Neural crest cell (in vitro differentiated cells): ENCODE results near the gene ABLIM2. TPM values are rescaled to one million over a fixed set of nuclear protein-coding genes. Genes with fewer than 3 reads are reported as not detected.

Source experiments
- DNase-seq: peaks from one replicate; pipeline ENCODE4 v3.0.0; 2021; ENCODE audit warnings: low read depth, mixed read lengths, low spot score
- H3K27ac Mint-ChIP-seq: one replicate; pipeline ENCODE4 v1.8.0; 2021; ENCODE audit warnings: mild to moderate bottlenecking, mixed read lengths; ENCODE audit not compliant: unreplicated experiment
- H3K27me3 Mint-ChIP-seq: 2 replicates; pipeline ENCODE4 v1.8.0; 2021; ENCODE audit warnings: low read depth, mild to moderate bottlenecking, mixed read lengths
- H3K36me3 Mint-ChIP-seq: 2 replicates; pipeline ENCODE4 v1.8.0; 2021; ENCODE audit warnings: low read depth, mild to moderate bottlenecking, mixed read lengths
- H3K4me1 Mint-ChIP-seq: 2 replicates; pipeline ENCODE4 v1.8.0; 2021; ENCODE audit warnings: mixed read lengths
- H3K4me3 Mint-ChIP-seq: one replicate; pipeline ENCODE4 v1.8.0; 2021; ENCODE audit warnings: mild to moderate bottlenecking, mixed read lengths
- H3K9me3 Mint-ChIP-seq: 2 replicates; pipeline ENCODE4 v1.8.0; 2021; ENCODE audit warnings: mixed read lengths
- CTCF ChIP-seq: fragments of 200-600 bp; sonication (generic); conservative IDR thresholded peaks from 2 replicates; pipeline ENCODE4 v1.5.0; 2021; ENCODE audit warnings: antibody characterized with exemption, mild to moderate bottlenecking
- total RNA-seq: library from RNA; stranded (reverse); gene quantifications from 2 replicates; pipeline ENCODE4 v1.2.1, GENCODE V29; 2021

The ABLIM2 gene
- total RNA-seq, 1 donor from 2014 or later = 3.8 TPM

DNA sequence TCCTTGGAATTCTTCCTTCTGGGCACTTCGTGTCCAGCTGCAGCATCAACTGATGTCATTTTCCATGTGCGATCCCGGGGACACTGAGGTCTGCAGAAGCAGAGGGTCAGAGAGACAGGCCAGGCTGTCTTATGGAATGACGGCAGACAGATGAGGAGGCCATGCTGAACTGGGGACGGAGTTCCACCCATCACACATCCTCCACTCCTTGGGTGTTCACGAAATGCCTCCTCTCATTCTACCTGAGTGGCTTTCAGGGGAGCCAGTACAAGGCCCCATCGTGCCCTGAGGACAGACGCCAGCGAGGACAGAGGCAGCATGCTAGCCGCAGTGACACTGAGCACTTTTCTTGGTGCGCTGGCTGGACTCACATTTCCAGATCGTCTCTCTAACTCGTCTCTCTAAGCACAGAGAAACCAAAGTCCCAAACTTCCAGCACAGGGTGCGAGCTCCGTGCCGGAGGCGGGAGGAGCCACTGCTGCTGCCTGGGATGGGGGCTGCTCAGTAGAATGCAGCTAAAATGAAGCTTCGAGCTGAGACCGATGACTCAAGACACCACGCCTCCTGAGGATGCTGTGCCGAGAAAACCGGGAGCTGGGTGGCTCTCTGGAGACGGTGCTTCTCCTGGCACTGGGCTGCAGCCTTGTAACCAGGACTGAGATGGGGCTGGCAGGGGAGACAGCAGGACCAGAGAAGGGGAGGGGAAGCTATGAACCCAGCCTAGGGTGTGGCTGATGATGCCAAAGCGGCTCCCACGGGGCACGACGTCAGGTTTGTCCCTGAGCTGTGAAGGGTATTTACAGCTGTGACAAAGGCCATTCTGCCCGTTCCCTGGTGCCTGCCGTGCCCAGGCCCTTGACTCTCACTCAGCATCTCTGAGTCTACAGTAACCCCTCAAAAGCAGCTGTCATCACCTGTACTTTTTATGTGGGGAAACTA lies 8.2 kb downstream of the ABLIM2 start:
- TF ChIP-seq CTCF = no peak
- no peak for DNase-seq
- Mint-ChIP-seq H3K9me3 (no peaks in the 10 kb centered on the region), H3K36me3 (no peaks in the 10 kb centered on the region), H3K4me3 (no peak overlapping the region), H3K27me3 (peaks cover 7% of the 10 kb centered on the region), H3K4me1 (peaks cover 12% of the 10 kb centered on the region), H3K27ac (peak overlapping the region; percentile 84)

DNA sequence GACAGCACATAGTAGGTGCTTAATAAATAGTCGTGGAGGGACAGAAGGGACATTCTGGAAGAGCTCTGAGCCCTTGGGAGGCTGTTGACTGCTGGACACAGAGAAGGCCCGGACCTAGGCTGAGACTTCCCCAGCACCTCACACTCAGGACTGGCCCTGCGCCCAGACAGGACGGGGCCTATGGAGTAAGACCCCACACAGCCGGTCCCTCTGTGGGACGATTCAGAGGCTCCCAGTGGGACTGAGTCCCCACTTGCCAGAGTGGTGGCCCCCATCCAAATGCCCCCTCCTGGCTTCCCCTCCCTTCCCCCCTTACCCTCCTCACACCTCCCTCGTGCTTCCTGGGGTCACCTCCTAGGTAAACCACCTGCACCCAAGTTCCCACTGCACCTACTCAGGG lies 8.9 kb downstream of the ABLIM2 start:
- H3K27ac Mint-ChIP-seq = no peak overlapping the region
- no peaks in the 10 kb centered on the region for H3K36me3 Mint-ChIP-seq
- peaks cover 14% of the 10 kb centered on the region for H3K4me1 Mint-ChIP-seq
- H3K4me3 Mint-ChIP-seq = no peak overlapping the region
- no peak for TF ChIP-seq CTCF
- H3K9me3 Mint-ChIP-seq = no peaks in the 10 kb centered on the region
- H3K27me3 Mint-ChIP-seq = peaks cover 2% of the 10 kb centered on the region
- DNase-seq = no peak

DNA sequence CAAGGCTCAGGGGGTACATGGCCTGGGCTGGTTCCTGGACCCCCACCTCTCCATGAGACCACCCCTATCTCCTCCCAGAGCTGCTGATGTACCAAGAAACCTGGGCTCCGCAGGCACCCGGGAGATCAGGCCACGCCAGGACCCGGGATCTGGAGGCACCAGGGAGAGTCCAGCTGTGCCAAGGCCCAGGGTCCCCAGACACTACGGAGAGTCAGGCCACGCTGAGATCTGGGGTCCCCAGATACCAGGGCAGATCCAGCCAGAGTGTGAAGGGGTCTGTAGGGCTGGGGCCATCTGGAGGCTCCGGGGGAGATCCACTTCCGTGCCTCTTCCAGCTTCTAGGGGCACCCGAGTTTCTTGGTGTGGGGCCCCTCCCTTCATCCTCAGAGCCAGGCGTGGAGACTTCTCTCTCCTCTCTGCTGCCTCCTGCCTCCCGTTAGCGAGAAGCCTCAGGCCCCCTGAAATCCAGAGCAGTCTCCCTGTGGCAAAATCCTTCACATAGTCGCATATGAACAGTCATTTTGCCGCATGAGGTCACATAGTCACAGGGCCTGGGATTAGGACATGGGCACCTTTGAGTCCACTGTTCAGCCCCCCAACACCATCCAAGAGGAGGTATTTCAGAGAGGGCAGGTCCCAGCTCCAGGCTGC lies 9.7 kb downstream of the ABLIM2 start:
- H3K4me1 Mint-ChIP-seq = peaks cover 21% of the 10 kb centered on the region
- TF ChIP-seq CTCF = no peak
- no peak for DNase-seq
- peaks cover 5% of the 10 kb centered on the region for H3K27me3 Mint-ChIP-seq
- H3K4me3 Mint-ChIP-seq = no peak overlapping the region
- H3K27ac Mint-ChIP-seq = no peak overlapping the region
- H3K36me3 Mint-ChIP-seq = no peaks in the 10 kb centered on the region
- H3K9me3 Mint-ChIP-seq = no peaks in the 10 kb centered on the region

DNA sequence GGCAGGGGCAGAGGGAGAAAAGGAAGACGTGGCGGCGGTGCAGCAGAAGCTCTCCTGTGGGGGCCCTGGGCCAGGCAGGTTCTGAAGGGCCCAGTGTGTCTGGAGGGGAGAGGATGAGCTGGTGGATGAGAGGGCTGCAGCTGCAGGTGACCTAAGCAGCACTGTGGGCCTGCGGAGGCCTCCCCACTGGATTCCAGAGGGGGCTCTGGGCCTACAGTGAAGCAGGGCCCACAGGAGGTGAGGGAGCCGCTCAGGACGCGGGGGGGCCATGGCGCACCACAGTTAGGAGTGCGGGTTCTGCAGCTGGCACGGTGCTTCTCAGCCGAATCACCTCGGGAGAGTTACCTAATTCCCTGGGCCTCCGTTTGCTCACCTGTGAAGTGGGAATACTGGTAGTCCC lies 10.5 kb downstream of the ABLIM2 start:
- Mint-ChIP-seq H3K27me3 (peaks cover 5% of the 10 kb centered on the region), H3K27ac (no peak overlapping the region), H3K36me3 (no peaks in the 10 kb centered on the region), H3K9me3 (no peaks in the 10 kb centered on the region), H3K4me1 (peaks cover 21% of the 10 kb centered on the region), H3K4me3 (no peak overlapping the region)
- TF ChIP-seq CTCF = no peak
- no peak for DNase-seq

DNA sequence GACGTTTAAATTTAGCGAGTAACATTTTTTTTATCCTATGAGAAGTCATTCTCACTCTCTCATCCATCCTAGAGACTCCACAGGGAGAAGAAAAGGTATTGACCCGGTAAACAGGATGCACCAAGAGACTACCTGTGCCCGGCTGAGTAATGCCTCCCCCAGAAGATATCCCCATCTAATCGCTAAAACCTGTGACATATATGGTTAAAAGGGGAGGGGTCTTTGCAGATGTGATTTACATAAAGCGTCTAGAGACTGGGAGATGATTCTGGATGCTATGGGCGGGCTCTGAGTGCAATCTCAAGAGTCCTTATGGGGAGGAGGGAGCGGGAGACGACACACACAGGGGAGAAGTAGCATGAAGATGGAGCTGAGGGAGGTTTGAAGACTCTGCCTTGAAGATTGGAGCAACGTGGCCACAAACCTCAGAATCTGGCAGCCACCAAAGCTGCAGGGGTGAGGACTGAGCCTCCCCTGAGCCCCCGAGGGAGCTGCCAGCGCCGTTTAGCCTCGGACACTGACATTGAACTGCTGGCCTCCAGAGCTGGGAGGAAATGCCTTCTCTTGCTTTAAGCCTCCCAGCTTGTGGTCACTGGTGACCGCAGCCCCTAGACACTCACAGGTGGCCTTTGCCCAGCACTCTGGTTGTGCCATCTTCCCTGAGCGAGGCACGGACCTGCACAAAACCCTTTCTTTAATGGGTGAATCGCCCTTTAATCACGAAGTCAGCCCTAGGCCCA lies 11.2 kb downstream of the ABLIM2 start:
- no peaks in the 10 kb centered on the region for H3K36me3 Mint-ChIP-seq
- H3K27me3 Mint-ChIP-seq = peaks cover 5% of the 10 kb centered on the region
- no peaks in the 10 kb centered on the region for H3K9me3 Mint-ChIP-seq
- TF ChIP-seq CTCF = no peak
- H3K27ac Mint-ChIP-seq = no peak overlapping the region
- peaks cover 21% of the 10 kb centered on the region for H3K4me1 Mint-ChIP-seq
- no peak overlapping the region for H3K4me3 Mint-ChIP-seq
- DNase-seq = no peak
